ENCODE measurements around the gene TSEN2.
"Not testable (repeated sequence)": the region's sequence is repeated elsewhere in the genome, so short reads cannot be mapped to it uniquely, and the experiment has no call there.

Gene TSEN2

DNA sequence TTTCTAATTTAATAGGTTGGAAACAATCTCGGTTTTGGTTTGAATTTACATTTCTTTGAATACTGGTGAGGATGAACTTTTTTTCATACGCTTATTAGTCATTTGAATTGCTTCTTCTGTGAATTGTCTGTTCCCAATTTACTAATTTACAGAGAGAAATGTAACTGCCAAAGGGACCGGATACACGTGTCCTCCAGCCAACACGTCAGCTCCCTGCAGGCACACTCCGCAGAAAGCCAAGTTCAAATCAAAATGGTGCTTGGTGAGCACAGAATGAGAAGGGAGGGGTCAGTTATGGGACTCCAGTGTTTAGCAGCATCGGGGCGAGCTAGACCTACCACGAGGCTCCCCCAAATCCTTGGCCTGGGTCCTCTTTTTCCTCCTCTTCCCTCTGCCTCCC lies 10.8 kb upstream of the TSEN2 start:
- Histone ChIP-seq H3K36me3 (ENCODE audit: control insufficient read depth, insufficient read depth, low read length) (no peaks in the 10 kb centered on the region), H3K9me3 (ENCODE audit: control insufficient read depth, low read length) (no peaks in the 10 kb centered on the region), H3K4me3 (ENCODE audit: extremely low read depth, insufficient read depth, low read length, poor library complexity, severe bottlenecking) (no peak overlapping the region), H3K27ac (ENCODE audit: low read depth, low read length, severe bottlenecking) (no peak overlapping the region), H3K4me1 (ENCODE audit: control insufficient read depth, insufficient read depth, low read length, poor library complexity, severe bottlenecking) (peaks cover 3% of the 10 kb centered on the region)
- 90 to 95% methylated on average over 7 of the region's 9 CpGs for WGBS, 2 experiments (ENCODE audit: insufficient coverage in 2 of 2)

DNA sequence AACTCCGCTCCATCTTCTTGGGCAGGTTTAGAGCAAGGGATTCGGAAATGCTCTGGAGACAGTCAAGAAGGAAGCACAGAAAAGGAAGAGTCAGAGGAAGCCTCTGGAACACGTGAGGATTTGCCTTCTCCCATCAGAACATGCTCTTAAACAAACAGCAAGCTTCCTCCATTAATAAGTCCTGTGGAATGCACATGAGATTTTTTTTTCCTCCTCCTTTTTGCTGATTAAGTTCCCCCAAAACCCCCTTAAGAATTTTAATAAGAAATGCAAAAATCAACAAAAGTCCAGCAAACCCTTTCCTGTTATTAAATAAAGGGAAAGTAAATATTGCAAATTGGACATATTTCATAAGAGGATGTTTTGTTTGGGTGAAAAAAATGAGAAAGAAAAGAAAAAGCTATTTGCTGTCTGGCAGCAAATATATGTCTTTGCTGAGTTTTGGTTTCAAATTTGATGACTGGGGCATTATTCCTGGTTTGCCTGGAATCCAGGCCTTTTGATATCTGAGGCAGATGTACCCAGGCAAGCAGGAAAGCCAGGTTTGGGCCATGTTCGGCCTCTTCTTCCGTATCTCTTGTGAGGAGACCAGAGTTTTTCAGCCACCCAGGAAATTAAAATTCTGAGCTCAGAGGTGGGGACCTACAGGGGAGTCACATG lies 7.9 kb upstream of the TSEN2 start:
- Histone ChIP-seq H3K36me3 (ENCODE audit: control insufficient read depth, insufficient read depth, low read length) (no peaks in the 10 kb centered on the region), H3K27ac (ENCODE audit: low read depth, low read length, severe bottlenecking) (no peak overlapping the region), H3K4me1 (ENCODE audit: control insufficient read depth, insufficient read depth, low read length, poor library complexity, severe bottlenecking) (peaks cover 3% of the 10 kb centered on the region), H3K9me3 (ENCODE audit: control insufficient read depth, low read length) (no peaks in the 10 kb centered on the region), H3K4me3 (ENCODE audit: extremely low read depth, insufficient read depth, low read length, poor library complexity, severe bottlenecking) (no peak overlapping the region)
- WGBS, 2 experiments (ENCODE audit: insufficient coverage in 2 of 2): 90 to 91% methylated on average over 3 to 5 of the region's 5 CpGs

DNA sequence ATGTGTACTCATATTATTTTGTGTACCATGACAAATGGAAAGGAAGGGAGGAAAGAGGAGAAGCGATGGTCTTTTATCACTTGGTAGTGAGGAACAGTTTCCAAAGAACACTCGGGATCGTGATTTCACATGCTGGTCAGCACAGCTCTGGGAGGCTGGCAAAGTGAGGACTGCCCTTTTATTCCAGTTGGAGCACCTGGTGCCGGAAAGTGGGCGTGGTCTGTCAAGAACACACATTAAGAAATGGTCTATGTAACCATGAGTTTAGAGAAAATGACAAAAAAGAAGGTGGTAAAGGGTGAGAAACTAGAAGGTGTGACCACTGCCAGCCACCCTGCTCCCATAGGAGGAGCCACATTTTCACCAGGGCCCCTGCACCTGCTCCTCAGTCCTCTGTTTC lies 7.0 kb upstream of the TSEN2 start:
- no peak overlapping the region for H3K4me3 ChIP-seq (ENCODE audit: extremely low read depth, insufficient read depth, low read length, poor library complexity, severe bottlenecking)
- no peak overlapping the region for H3K27ac ChIP-seq (ENCODE audit: low read depth, low read length, severe bottlenecking)
- H3K36me3 ChIP-seq (ENCODE audit: control insufficient read depth, insufficient read depth, low read length): no peaks in the 10 kb centered on the region
- peaks cover 3% of the 10 kb centered on the region for H3K4me1 ChIP-seq (ENCODE audit: control insufficient read depth, insufficient read depth, low read length, poor library complexity, severe bottlenecking)
- 88 to 94% methylated on average over 4 to 5 of the region's 5 CpGs for WGBS, 2 experiments (ENCODE audit: insufficient coverage in 2 of 2)
- no peaks in the 10 kb centered on the region for H3K9me3 ChIP-seq (ENCODE audit: control insufficient read depth, low read length)

DNA sequence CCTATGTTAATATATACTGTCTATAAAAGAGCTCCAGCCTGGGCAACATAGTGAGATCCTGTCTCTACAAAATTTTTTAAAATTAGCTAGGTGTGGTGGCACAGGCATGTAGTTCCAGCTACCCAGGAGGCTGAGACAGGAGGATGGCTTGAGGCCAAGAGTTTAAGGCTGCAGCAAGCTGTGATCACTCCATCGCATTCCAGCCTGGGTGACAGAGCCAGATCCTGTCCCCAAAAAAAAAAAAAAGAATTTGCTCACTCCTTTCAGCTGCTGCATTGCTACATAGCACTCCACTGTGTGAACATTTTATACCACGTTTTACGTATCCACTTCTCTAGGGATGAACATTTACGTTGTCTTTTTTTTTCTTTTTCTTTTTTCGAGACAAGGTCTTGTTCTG lies 6.0 kb upstream of the TSEN2 start:
- no peaks in the 10 kb centered on the region for H3K9me3 ChIP-seq (ENCODE audit: control insufficient read depth, low read length)
- whole genome bisulfite sequencing, 2 experiments (ENCODE audit: insufficient coverage in 2 of 2): 90 to 91% methylated on average over 4 to 5 of the region's 5 CpGs

DNA sequence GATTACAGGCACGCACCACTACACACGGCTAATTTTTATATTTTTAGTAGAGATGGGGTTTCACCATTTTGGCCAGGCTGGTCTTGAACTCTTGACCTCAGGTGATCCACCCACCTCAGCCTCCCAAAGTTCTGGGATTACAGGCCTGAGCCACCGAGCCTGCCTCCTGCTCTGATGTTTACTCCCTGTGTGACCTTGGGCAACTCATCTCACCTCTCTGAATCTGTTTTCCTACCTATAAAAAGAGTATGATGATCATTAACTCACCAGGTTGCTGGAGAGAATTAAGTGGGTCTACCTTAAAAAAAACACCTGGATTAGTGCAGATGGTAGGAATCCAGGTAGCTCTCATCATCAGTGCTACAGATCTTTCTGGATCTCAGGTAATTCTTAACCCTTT lies 5.1 kb upstream of the TSEN2 start:
- not testable (repeated sequence) for H3K27ac ChIP-seq (ENCODE audit: low read depth, low read length, severe bottlenecking); H3K36me3 ChIP-seq (ENCODE audit: control insufficient read depth, insufficient read depth, low read length); H3K9me3 ChIP-seq (ENCODE audit: control insufficient read depth, low read length); H3K4me3 ChIP-seq (ENCODE audit: extremely low read depth, insufficient read depth, low read length, poor library complexity, severe bottlenecking); H3K4me1 ChIP-seq (ENCODE audit: control insufficient read depth, insufficient read depth, low read length, poor library complexity, severe bottlenecking)
- 60% methylated on average over 1 of the region's 3 CpGs; no CpG with 5 or more reads in 1 of the 2 experiments for WGBS, 2 experiments (ENCODE audit: insufficient coverage in 2 of 2)

More for the DNA sequence above, 6.0 kb upstream of the TSEN2 start:
- Histone ChIP-seq H3K4me1 (ENCODE audit: control insufficient read depth, insufficient read depth, low read length, poor library complexity, severe bottlenecking) (peaks cover 3% of the 10 kb centered on the region), H3K36me3 (ENCODE audit: control insufficient read depth, insufficient read depth, low read length) (no peaks in the 10 kb centered on the region), H3K4me3 (ENCODE audit: extremely low read depth, insufficient read depth, low read length, poor library complexity, severe bottlenecking) (no peak overlapping the region), H3K27ac (ENCODE audit: low read depth, low read length, severe bottlenecking) (no peak overlapping the region)

DNA sequence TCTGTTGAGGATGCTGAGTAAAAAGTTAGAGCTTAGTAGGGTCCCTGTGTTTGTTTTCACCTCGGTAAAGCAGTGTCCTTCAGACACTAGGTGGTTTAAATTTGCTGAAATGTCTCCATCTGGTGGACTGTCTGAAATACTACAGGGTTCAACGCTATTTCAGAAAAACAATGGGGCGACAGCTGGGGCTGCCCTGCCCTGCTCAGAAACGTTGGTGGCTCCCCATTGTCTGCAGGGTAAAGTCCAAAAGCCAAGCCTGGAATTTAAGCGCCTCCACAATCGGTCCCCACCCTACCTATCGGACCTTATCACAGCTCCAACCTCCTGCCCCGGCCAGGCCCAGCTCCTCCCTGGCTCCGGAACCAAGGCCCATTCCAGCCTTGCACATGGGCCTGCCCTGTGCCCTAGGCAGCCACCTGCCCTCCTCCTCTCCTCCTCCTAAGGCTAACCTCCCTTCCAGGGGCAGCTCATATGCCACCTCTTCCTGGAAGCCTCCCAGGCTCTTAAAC lies 4.3 kb upstream of the TSEN2 start:
- WGBS, 2 experiments (ENCODE audit: insufficient coverage in 2 of 2): 16 to 30% methylated on average over 6 to 8 of the region's 9 CpGs
- Histone ChIP-seq H3K4me1 (ENCODE audit: control insufficient read depth, insufficient read depth, low read length, poor library complexity, severe bottlenecking) (peaks cover 6% of the 10 kb centered on the region), H3K36me3 (ENCODE audit: control insufficient read depth, insufficient read depth, low read length) (no peaks in the 10 kb centered on the region), H3K9me3 (ENCODE audit: control insufficient read depth, low read length) (no peaks in the 10 kb centered on the region), H3K27ac (ENCODE audit: low read depth, low read length, severe bottlenecking) (no peak overlapping the region), H3K4me3 (ENCODE audit: extremely low read depth, insufficient read depth, low read length, poor library complexity, severe bottlenecking) (no peak overlapping the region)

DNA sequence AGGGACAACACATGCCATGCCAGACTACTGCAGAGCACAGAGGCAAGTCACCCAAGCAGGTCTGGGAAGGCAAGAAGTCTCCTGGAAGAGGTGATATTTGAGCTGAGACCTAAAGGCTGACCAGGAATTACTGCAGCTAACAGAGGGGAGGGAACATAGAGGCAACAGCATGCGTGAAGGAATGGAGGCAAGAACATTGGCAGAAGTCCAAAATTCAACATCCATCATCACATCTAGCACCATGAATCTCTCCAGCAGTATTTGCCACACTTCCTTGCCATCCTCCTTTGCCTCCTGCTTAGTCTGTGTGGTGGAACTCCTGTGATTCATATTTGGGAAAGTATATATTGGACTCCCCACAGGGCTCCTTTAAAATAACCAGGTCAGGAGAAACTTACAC lies 870 bp upstream of the TSEN2 start:
- 80% methylated on average over 1 of the region's 1 CpG; no CpG with 5 or more reads in 1 of the 2 experiments for WGBS, 2 experiments (ENCODE audit: insufficient coverage in 2 of 2)

DNA sequence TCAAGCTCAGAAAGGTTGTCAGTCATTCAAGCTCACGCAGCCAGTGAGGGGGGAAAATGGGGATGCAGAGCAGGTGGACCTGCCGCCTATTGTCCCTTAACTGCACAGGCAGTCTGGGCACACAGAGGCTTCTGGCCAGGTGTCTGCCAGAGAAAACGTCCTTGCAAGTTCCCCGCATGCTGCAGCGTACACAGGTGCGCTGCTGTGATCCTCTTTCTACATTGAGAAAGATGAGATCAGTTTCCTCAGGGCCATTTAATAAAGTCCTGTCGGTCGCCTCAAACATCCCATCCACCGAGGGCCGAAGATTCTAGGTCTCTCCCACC lies 445 bp upstream of the TSEN2 start:
- no peaks in the 10 kb centered on the region for H3K9me3 ChIP-seq (ENCODE audit: control insufficient read depth, low read length)
- H3K36me3 ChIP-seq (ENCODE audit: control insufficient read depth, insufficient read depth, low read length): peaks cover 9% of the 10 kb centered on the region
- peak overlapping the region; percentile 82 for H3K4me3 ChIP-seq (ENCODE audit: extremely low read depth, insufficient read depth, low read length, poor library complexity, severe bottlenecking)
- WGBS, 2 experiments (ENCODE audit: insufficient coverage in 2 of 2): 5 to 9% methylated on average over 10 of the region's 10 CpGs
- peak overlapping the region; percentile 67 for H3K27ac ChIP-seq (ENCODE audit: low read depth, low read length, severe bottlenecking)
- peaks cover 8% of the 10 kb centered on the region for H3K4me1 ChIP-seq (ENCODE audit: control insufficient read depth, insufficient read depth, low read length, poor library complexity, severe bottlenecking)

More for the DNA sequence above, 870 bp upstream of the TSEN2 start:
- Histone ChIP-seq H3K9me3 (ENCODE audit: control insufficient read depth, low read length) (no peaks in the 10 kb centered on the region), H3K4me3 (ENCODE audit: extremely low read depth, insufficient read depth, low read length, poor library complexity, severe bottlenecking) (peak overlapping the region; percentile 82), H3K36me3 (ENCODE audit: control insufficient read depth, insufficient read depth, low read length) (peaks cover 9% of the 10 kb centered on the region), H3K4me1 (ENCODE audit: control insufficient read depth, insufficient read depth, low read length, poor library complexity, severe bottlenecking) (peaks cover 8% of the 10 kb centered on the region), H3K27ac (ENCODE audit: low read depth, low read length, severe bottlenecking) (peak overlapping the region; percentile 67)

DNA sequence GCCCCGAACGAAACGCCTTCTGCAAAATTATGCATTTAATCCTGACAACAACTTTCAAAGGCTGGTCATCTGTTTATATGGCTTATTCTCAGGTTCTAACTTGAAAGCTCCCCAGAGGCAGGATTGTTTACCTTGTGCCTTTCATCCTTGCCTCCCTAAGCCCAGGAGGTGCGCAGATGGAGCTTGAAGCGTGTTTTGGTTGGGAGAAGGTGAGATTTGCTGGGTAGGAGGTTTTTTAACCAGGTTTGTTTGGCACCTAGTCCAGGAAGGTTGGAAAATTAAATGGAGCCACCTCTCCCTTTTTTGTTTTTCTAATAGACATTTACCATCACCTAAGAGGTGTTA lies 675 bp downstream of the TSEN2 start:
- 16% methylated on average over 5 of the region's 5 CpGs; no CpG with 5 or more reads in 1 of the 2 experiments for WGBS, 2 experiments (ENCODE audit: insufficient coverage in 2 of 2)
- H3K27ac ChIP-seq (ENCODE audit: low read depth, low read length, severe bottlenecking): no peak overlapping the region
- H3K4me3 ChIP-seq (ENCODE audit: extremely low read depth, insufficient read depth, low read length, poor library complexity, severe bottlenecking): peak overlapping the region; percentile 82
- peaks cover 13% of the 10 kb centered on the region for H3K4me1 ChIP-seq (ENCODE audit: control insufficient read depth, insufficient read depth, low read length, poor library complexity, severe bottlenecking)
- H3K36me3 ChIP-seq (ENCODE audit: control insufficient read depth, insufficient read depth, low read length): peaks cover 10% of the 10 kb centered on the region
- no peaks in the 10 kb centered on the region for H3K9me3 ChIP-seq (ENCODE audit: control insufficient read depth, low read length)

DNA sequence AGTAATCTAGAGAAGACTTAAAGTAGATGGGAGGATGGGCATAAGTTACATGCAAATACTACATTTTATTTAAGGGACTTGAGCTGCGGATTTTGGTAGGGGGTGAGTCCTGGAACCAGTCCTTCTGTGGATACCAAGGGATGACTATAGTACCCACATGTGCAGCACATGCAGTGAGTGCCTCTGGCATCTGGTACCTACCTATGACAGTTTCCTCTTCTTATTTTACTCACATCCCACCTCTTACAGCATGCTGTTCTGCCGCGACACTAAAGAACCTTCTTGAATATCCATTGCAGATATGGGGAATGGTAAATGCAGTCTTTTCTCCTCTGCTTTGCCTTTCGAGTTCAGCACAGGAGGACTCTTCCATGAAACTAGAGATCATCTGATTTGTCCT lies 1.7 kb downstream of the TSEN2 start:
- peaks cover 13% of the 10 kb centered on the region for H3K4me1 ChIP-seq (ENCODE audit: control insufficient read depth, insufficient read depth, low read length, poor library complexity, severe bottlenecking)
- WGBS, 2 experiments (ENCODE audit: insufficient coverage in 2 of 2): 80% methylated on average over 1 of the region's 4 CpGs; no CpG with 5 or more reads in 1 of the 2 experiments
- H3K4me3 ChIP-seq (ENCODE audit: extremely low read depth, insufficient read depth, low read length, poor library complexity, severe bottlenecking): no peak overlapping the region
- peaks cover 20% of the 10 kb centered on the region for H3K36me3 ChIP-seq (ENCODE audit: control insufficient read depth, insufficient read depth, low read length)
- no peak overlapping the region for H3K27ac ChIP-seq (ENCODE audit: low read depth, low read length, severe bottlenecking)
- no peaks in the 10 kb centered on the region for H3K9me3 ChIP-seq (ENCODE audit: control insufficient read depth, low read length)

DNA sequence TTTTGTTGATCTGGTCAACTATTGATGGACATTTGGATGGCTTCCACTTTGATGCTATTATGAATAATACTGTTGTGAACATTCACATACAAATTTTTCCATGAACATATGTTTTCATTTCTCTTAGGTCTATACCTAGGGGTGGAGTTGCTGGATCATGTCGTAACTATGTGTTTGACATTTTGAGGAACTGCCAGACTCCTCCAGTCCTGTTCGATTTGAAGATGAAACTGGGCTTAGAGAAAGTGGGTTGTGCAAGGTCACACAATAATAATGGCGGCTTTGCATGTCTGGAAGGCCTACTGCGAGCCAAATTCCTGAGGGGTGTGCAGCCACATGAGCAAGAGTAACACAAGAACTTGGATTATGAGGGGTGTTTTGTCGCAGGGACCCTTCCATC lies 2.6 kb downstream of the TSEN2 start:
- H3K4me1 ChIP-seq (ENCODE audit: control insufficient read depth, insufficient read depth, low read length, poor library complexity, severe bottlenecking): peaks cover 13% of the 10 kb centered on the region
- 96 to 98% methylated on average over 4 to 5 of the region's 5 CpGs for WGBS, 2 experiments (ENCODE audit: insufficient coverage in 2 of 2)
- H3K36me3 ChIP-seq (ENCODE audit: control insufficient read depth, insufficient read depth, low read length): peaks cover 24% of the 10 kb centered on the region

More for the DNA sequence above, 2.6 kb downstream of the TSEN2 start:
- no peak overlapping the region for H3K27ac ChIP-seq (ENCODE audit: low read depth, low read length, severe bottlenecking)
- no peak overlapping the region for H3K4me3 ChIP-seq (ENCODE audit: extremely low read depth, insufficient read depth, low read length, poor library complexity, severe bottlenecking)
- H3K9me3 ChIP-seq (ENCODE audit: control insufficient read depth, low read length): no peaks in the 10 kb centered on the region
